ENCODE results near the gene UTF1.

UTF1 gene

DNA sequence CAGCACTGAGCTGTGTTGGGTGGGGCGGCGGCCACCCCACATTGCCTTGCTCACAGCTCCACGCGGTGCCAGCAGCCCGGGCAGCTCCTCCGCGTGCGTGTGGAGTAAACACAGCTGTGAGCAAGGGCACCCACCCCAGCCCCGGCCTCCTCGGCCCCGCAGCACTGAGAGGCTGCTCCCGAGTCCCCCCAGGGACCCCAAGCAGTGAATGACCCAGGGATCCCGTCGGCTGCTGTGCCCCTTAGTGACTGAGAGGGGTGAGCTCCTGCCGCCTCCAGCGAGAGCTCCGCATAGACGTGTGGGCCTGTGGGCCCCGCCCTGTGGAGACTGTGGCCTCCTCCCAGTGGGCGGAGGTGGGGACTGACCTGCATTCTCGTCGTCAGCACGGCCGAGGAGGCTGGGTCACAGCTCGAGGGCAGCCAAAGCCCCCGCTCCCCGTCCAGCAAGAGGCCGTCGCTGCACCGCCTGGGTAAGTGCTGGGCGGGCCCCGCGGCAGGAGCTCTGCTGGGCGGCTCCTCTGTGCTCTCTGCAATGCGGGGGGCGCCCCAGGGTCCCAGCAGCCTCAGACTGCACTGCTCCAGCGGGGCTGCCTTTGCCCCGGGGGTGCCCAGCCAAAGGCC is 29.9 kb upstream of the UTF1 start:
- no peaks in the 10 kb centered on the region for H3K79me1 ChIP-seq (ENCODE audit: low read length)
- H3K4me2 ChIP-seq (ENCODE audit: low read length) = no peak overlapping the region
- no peak for DNase-seq
- H2AK5ac ChIP-seq (ENCODE audit: low read length) = no peak overlapping the region
- H3K4ac ChIP-seq (ENCODE audit: low read depth, low read length) = no peak overlapping the region
- no peak overlapping the region for H2BK120ac ChIP-seq (ENCODE audit: insufficient read depth, low read length, poor library complexity)
- no peak overlapping the region for H4K12ac ChIP-seq (ENCODE audit: low read depth, low read length)
- no peak overlapping the region for H2BK5ac ChIP-seq (ENCODE audit: low read depth, low read length, poor library complexity)
- no CpG with 5 or more reads among the region's 38 CpGs for WGBS (ENCODE audit: extremely low coverage, insufficient coverage, insufficient read length)
- peaks cover 5% of the 10 kb centered on the region for H3K9me3 ChIP-seq (ENCODE audit: insufficient read depth, low read depth, low read length)
- H3K18ac ChIP-seq (ENCODE audit: low read length) = no peak overlapping the region
- H3K4me1 ChIP-seq (ENCODE audit: control insufficient read depth in 1 of 2, insufficient read depth in 2 of 2, low read length in 2 of 2) = no peaks in the 10 kb centered on the region
- H3K27me3 ChIP-seq (ENCODE audit: insufficient read depth, low read length) = no peaks in the 10 kb centered on the region
- H4K91ac ChIP-seq (ENCODE audit: low read depth, low read length) = no peak overlapping the region
- H4K8ac ChIP-seq (ENCODE audit: low read depth, low read length) = no peak overlapping the region
- H3K14ac ChIP-seq (ENCODE audit: low read length) = no peak overlapping the region
- H3K36me3 ChIP-seq (ENCODE audit: control insufficient read depth in 1 of 2, insufficient read depth in 2 of 2, low read length in 2 of 2) = no peaks in the 10 kb centered on the region
- no peaks in the 10 kb centered on the region for H3K79me2 ChIP-seq (ENCODE audit: control insufficient read depth, insufficient read depth, low read length, poor library complexity)
- H3K27ac ChIP-seq (ENCODE audit: low read depth, low read length) = no peak overlapping the region
- H3K4me3 ChIP-seq (ENCODE audit: low read depth, low read length) = no peak overlapping the region
- H2BK12ac ChIP-seq (ENCODE audit: low read length) = no peak overlapping the region
- H3K23ac ChIP-seq (ENCODE audit: low read length) = no peak overlapping the region
- no peak overlapping the region for H2AFZ ChIP-seq (ENCODE audit: insufficient read depth, low read length, poor library complexity)
- no peak overlapping the region for H3K9ac ChIP-seq (ENCODE audit: low read length)

- no peak overlapping the region for H3K4ac ChIP-seq (ENCODE audit: low read depth, low read length)
- H3K36me3 ChIP-seq (ENCODE audit: control insufficient read depth in 1 of 2, insufficient read depth in 2 of 2, low read length in 2 of 2) = no peaks in the 10 kb centered on the region
- no peak overlapping the region for H3K14ac ChIP-seq (ENCODE audit: low read length)
- H4K8ac ChIP-seq (ENCODE audit: low read depth, low read length) = no peak overlapping the region
- no peak for DNase-seq
- H3K27ac ChIP-seq (ENCODE audit: low read depth, low read length) = no peak overlapping the region
- no peak overlapping the region for H3K23ac ChIP-seq (ENCODE audit: low read length)
- H3K79me2 ChIP-seq (ENCODE audit: control insufficient read depth, insufficient read depth, low read length, poor library complexity) = no peaks in the 10 kb centered on the region
- no CpG with 5 or more reads among the region's 15 CpGs for WGBS (ENCODE audit: extremely low coverage, insufficient coverage, insufficient read length)
- no peak overlapping the region for H3K18ac ChIP-seq (ENCODE audit: low read length)
- H3K4me2 ChIP-seq (ENCODE audit: low read length) = no peak overlapping the region
- H4K91ac ChIP-seq (ENCODE audit: low read depth, low read length) = no peak overlapping the region
- no peak overlapping the region for H2BK12ac ChIP-seq (ENCODE audit: low read length)
- no peaks in the 10 kb centered on the region for H3K27me3 ChIP-seq (ENCODE audit: insufficient read depth, low read length)
- no peaks in the 10 kb centered on the region for H3K79me1 ChIP-seq (ENCODE audit: low read length)
- no peaks in the 10 kb centered on the region for H3K4me1 ChIP-seq (ENCODE audit: control insufficient read depth in 1 of 2, insufficient read depth in 2 of 2, low read length in 2 of 2)
- no peak overlapping the region for H2BK120ac ChIP-seq (ENCODE audit: insufficient read depth, low read length, poor library complexity)
- no peak overlapping the region for H3K9ac ChIP-seq (ENCODE audit: low read length)
- no peak overlapping the region for H2BK5ac ChIP-seq (ENCODE audit: low read depth, low read length, poor library complexity)
- H3K4me3 ChIP-seq (ENCODE audit: low read depth, low read length) = no peak overlapping the region
- H2AK5ac ChIP-seq (ENCODE audit: low read length) = no peak overlapping the region
- H3K9me3 ChIP-seq (ENCODE audit: insufficient read depth, low read depth, low read length) = peaks cover 5% of the 10 kb centered on the region
- H4K12ac ChIP-seq (ENCODE audit: low read depth, low read length) = no peak overlapping the region
- H2AFZ ChIP-seq (ENCODE audit: insufficient read depth, low read length, poor library complexity) = no peak overlapping the region
These were observed 29.4 kb upstream of the UTF1 start for GRCh38 chr10:133200621-133201031.

GRCh38 chr10:133201151-133201947 is 28.7 kb upstream of the UTF1 start:
- H4K91ac ChIP-seq (ENCODE audit: low read depth, low read length) = no peak overlapping the region
- no peak overlapping the region for H3K4me2 ChIP-seq (ENCODE audit: low read length)
- H3K9ac ChIP-seq (ENCODE audit: low read length) = no peak overlapping the region
- WGBS (ENCODE audit: extremely low coverage, insufficient coverage, insufficient read length) = no CpG with 5 or more reads among the region's 57 CpGs
- no peak overlapping the region for H2BK5ac ChIP-seq (ENCODE audit: low read depth, low read length, poor library complexity)
- H3K79me2 ChIP-seq (ENCODE audit: control insufficient read depth, insufficient read depth, low read length, poor library complexity) = no peaks in the 10 kb centered on the region
- no peaks in the 10 kb centered on the region for H3K4me1 ChIP-seq (ENCODE audit: control insufficient read depth in 1 of 2, insufficient read depth in 2 of 2, low read length in 2 of 2)
- H3K4me3 ChIP-seq (ENCODE audit: low read depth, low read length) = no peak overlapping the region
- no peak for DNase-seq
- no peaks in the 10 kb centered on the region for H3K27me3 ChIP-seq (ENCODE audit: insufficient read depth, low read length)
- no peak overlapping the region for H2BK12ac ChIP-seq (ENCODE audit: low read length)
- H3K4ac ChIP-seq (ENCODE audit: low read depth, low read length) = no peak overlapping the region
- H2AFZ ChIP-seq (ENCODE audit: insufficient read depth, low read length, poor library complexity) = no peak overlapping the region
- H2AK5ac ChIP-seq (ENCODE audit: low read length) = no peak overlapping the region
- no peak overlapping the region for H2BK120ac ChIP-seq (ENCODE audit: insufficient read depth, low read length, poor library complexity)
- H3K36me3 ChIP-seq (ENCODE audit: control insufficient read depth in 1 of 2, insufficient read depth in 2 of 2, low read length in 2 of 2) = no peaks in the 10 kb centered on the region
- H3K18ac ChIP-seq (ENCODE audit: low read length) = no peak overlapping the region
- H3K9me3 ChIP-seq (ENCODE audit: insufficient read depth, low read depth, low read length) = peaks cover 1% of the 10 kb centered on the region
- no peak overlapping the region for H4K8ac ChIP-seq (ENCODE audit: low read depth, low read length)
- H4K12ac ChIP-seq (ENCODE audit: low read depth, low read length) = no peak overlapping the region
- no peak overlapping the region for H3K14ac ChIP-seq (ENCODE audit: low read length)
- no peak overlapping the region for H3K27ac ChIP-seq (ENCODE audit: low read depth, low read length)
- H3K23ac ChIP-seq (ENCODE audit: low read length) = no peak overlapping the region
- no peaks in the 10 kb centered on the region for H3K79me1 ChIP-seq (ENCODE audit: low read length)

GRCh38 chr10:133201948-133202725 is 27.9 kb upstream of the UTF1 start:
- no CpG with 5 or more reads among the region's 29 CpGs for WGBS (ENCODE audit: extremely low coverage, insufficient coverage, insufficient read length)
- H2AFZ ChIP-seq (ENCODE audit: insufficient read depth, low read length, poor library complexity) = no peak overlapping the region
- H4K8ac ChIP-seq (ENCODE audit: low read depth, low read length) = no peak overlapping the region

More at GRCh38 chr10:133201948-133202725, 27.9 kb upstream of the UTF1 start:
- Histone ChIP-seq H3K79me1 (ENCODE audit: low read length) (no peaks in the 10 kb centered on the region), H3K4me3 (ENCODE audit: low read depth, low read length) (no peak overlapping the region), H3K9me3 (ENCODE audit: insufficient read depth, low read depth, low read length) (peaks cover 1% of the 10 kb centered on the region), H3K4ac (ENCODE audit: low read depth, low read length) (no peak overlapping the region), H2BK12ac (ENCODE audit: low read length) (no peak overlapping the region), H3K23ac (ENCODE audit: low read length) (no peak overlapping the region), H3K27ac (ENCODE audit: low read depth, low read length) (no peak overlapping the region), H4K12ac (ENCODE audit: low read depth, low read length) (no peak overlapping the region), H2BK5ac (ENCODE audit: low read depth, low read length, poor library complexity) (no peak overlapping the region), H3K4me2 (ENCODE audit: low read length) (no peak overlapping the region), H3K27me3 (ENCODE audit: insufficient read depth, low read length) (no peaks in the 10 kb centered on the region), H2BK120ac (ENCODE audit: insufficient read depth, low read length, poor library complexity) (no peak overlapping the region), H4K91ac (ENCODE audit: low read depth, low read length) (no peak overlapping the region), H3K18ac (ENCODE audit: low read length) (no peak overlapping the region), H3K4me1 (ENCODE audit: control insufficient read depth in 1 of 2, insufficient read depth in 2 of 2, low read length in 2 of 2) (no peaks in the 10 kb centered on the region), H3K9ac (ENCODE audit: low read length) (no peak overlapping the region), H3K79me2 (ENCODE audit: control insufficient read depth, insufficient read depth, low read length, poor library complexity) (no peaks in the 10 kb centered on the region), H3K14ac (ENCODE audit: low read length) (no peak overlapping the region), H3K36me3 (ENCODE audit: control insufficient read depth in 1 of 2, insufficient read depth in 2 of 2, low read length in 2 of 2) (no peaks in the 10 kb centered on the region), H2AK5ac (ENCODE audit: low read length) (no peak overlapping the region)
- no peak for DNase-seq
